ENCODE data around the gene RAP1A.
A peak's percentile ranks its signal among the peaks of the same experiment; 100 is the strongest.

The RAP1A gene

DNA sequence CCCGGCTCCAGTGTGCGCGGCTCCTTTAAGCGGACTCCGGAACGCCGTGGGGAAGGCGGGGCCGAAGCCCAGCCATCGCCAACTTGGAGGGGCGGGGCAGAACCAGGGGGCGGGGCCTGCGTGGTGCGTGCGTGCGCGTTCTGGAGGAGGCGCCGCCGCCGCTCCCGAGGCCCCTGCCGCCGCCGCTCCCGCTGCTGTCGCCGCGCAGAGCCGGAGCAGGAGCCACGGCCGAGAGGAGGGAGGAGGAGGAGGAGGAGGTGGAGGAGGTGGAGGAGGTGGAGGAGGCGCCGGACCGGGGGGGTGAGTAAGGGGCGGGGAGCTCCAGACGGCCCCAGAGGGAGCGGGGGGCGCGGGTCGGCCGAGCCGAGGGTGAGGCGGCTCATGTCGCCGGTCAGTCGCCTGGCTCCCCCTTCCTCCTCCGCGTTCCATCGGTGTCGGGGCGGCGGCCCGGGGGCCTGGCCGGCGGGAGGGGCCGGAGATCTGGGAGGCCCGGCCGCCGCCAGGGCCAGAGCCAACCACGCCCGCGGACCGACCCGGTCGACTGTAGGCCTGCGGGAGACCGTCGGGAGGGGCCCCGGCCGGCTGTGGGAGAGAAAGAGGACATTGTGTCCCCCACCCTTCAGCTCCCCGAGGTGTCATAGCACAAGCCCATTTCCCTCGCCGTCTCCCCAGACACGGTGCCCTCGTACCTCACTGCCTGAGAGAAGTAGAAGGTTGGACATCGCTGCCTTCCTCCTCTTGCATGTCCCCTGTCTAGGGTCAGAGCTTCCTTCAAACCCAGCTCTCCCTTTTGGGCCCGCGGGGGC, at the start of gene RAP1A:
RAP1A (plus strand) TSS at position 155 of the 806 bp plus-strand sequence. CDS start 71,572 bp downstream, outside the sequence.
- peaks cover 4% of the 10 kb centered on the region for H3K36me3 Mint-ChIP-seq (ENCODE audit: low read depth)
- H3K4me3 Mint-ChIP-seq: peak within 1 kb of the TSS; percentile 83 to 93 (median 93)
- no peaks in the 10 kb centered on the region for H3K27me3 Mint-ChIP-seq (ENCODE audit: low read depth)
- H3K4me1 Mint-ChIP-seq: peaks cover 32% of the 10 kb centered on the region
- peak within 1 kb of the TSS; percentile 82 to 93 (median 90) for H3K27ac Mint-ChIP-seq
- TF ChIP-seq, protein P1, sequence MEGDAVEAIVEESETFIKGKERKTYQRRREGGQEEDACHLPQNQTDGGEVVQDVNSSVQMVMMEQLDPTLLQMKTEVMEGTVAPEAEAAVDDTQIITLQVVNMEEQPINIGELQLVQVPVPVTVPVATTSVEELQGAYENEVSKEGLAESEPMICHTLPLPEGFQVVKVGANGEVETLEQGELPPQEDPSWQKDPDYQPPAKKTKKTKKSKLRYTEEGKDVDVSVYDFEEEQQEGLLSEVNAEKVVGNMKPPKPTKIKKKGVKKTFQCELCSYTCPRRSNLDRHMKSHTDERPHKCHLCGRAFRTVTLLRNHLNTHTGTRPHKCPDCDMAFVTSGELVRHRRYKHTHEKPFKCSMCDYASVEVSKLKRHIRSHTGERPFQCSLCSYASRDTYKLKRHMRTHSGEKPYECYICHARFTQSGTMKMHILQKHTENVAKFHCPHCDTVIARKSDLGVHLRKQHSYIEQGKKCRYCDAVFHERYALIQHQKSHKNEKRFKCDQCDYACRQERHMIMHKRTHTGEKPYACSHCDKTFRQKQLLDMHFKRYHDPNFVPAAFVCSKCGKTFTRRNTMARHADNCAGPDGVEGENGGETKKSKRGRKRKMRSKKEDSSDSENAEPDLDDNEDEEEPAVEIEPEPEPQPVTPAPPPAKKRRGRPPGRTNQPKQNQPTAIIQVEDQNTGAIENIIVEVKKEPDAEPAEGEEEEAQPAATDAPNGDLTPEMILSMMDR (IDR thresholded peaks at IDR 0.05; ENCODE audit: unreplicated experiment in 3 of 3): no peak
- H3K9me3 Mint-ChIP-seq: no peaks in the 10 kb centered on the region

DNA sequence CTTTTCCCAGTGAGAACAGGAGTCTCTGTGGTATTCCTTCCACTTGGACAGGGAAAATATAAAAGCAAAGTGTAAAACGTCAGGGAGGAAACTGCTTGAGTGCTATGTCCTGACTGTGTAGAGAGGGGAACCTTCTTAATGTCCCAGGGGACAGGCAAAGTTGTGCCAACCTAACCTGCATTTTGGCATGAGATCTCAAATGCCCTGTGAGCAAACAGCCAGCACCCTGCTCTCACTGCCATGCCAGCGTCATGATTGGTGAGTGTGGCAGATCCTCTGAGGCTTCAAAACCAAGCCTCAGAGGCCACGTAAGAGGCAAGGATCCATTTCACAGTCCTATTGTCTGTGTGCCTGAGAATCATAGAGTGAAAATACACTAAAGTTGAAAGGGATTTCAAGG, 49.7 kb upstream of the RAP1A start:
- no peaks in the 10 kb centered on the region for H3K36me3 Mint-ChIP-seq (ENCODE audit: low read depth)
- TF ChIP-seq, protein P1 (IDR thresholded peaks at IDR 0.05; ENCODE audit: unreplicated experiment in 3 of 3): no peak
- peaks cover 21% of the 10 kb centered on the region for H3K4me1 Mint-ChIP-seq
- H3K4me3 Mint-ChIP-seq: no peak overlapping the region
- no peak overlapping the region for H3K27ac Mint-ChIP-seq
- H3K27me3 Mint-ChIP-seq (ENCODE audit: low read depth): no peaks in the 10 kb centered on the region
- H3K9me3 Mint-ChIP-seq: no peaks in the 10 kb centered on the region

DNA sequence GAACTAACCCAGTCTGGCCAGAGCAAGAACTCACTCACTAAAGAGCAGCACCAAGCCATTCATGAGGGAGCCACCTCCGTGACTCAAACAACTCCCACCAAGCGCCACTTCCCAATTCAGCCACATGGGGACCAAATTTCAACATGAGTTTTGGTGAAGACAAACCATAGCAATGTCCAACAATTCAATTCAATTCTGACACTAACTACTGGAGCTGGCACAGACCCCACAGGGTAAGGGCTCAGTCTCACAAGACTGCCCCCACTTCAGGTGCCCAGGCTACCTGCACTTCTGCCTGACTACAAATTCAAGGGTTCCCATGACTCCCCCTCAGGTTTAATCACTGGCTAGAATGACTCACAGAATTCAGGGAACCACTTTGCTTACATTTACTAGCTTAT, 48.8 kb upstream of the RAP1A start:
- peak overlapping the region in 1 of 3 experiments; percentile 57 for H3K27ac Mint-ChIP-seq
- TF ChIP-seq, protein P1 (IDR thresholded peaks at IDR 0.05; ENCODE audit: unreplicated experiment in 3 of 3): peak in 1 of 3 experiments; percentile 11
- no peak overlapping the region for H3K4me3 Mint-ChIP-seq
- no peaks in the 10 kb centered on the region for H3K36me3 Mint-ChIP-seq (ENCODE audit: low read depth)
- no peaks in the 10 kb centered on the region for H3K9me3 Mint-ChIP-seq
- peaks cover 21% of the 10 kb centered on the region for H3K4me1 Mint-ChIP-seq
- no peaks in the 10 kb centered on the region for H3K27me3 Mint-ChIP-seq (ENCODE audit: low read depth)

DNA sequence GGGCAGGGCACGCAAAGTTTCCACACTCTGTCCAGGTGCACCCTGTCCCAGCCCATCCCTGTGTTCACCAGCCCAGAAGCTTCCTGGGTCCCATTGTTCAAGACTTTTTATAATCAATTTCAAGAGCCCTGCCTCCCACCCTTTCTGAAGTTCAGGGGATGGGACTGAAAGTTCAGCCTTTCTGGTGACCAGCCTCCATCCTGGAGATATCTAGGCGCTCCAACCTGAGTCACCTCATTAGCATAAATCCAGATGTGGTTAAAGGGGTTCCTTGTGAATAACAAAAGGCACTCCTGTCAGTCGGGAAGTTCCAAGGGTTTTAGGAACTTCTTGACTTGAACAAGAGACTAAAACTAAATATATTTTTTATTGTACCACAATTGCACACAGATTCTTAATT, 48.4 kb upstream of the RAP1A start:
- no peaks in the 10 kb centered on the region for H3K27me3 Mint-ChIP-seq (ENCODE audit: low read depth)
- no peaks in the 10 kb centered on the region for H3K36me3 Mint-ChIP-seq (ENCODE audit: low read depth)
- peak overlapping the region in 1 of 3 experiments; percentile 75 for H3K27ac Mint-ChIP-seq
- H3K4me1 Mint-ChIP-seq: peaks cover 21% of the 10 kb centered on the region
- H3K9me3 Mint-ChIP-seq: no peaks in the 10 kb centered on the region
- TF ChIP-seq, protein P1 (IDR thresholded peaks at IDR 0.05; ENCODE audit: unreplicated experiment in 3 of 3): no peak
- no peak overlapping the region for H3K4me3 Mint-ChIP-seq

DNA sequence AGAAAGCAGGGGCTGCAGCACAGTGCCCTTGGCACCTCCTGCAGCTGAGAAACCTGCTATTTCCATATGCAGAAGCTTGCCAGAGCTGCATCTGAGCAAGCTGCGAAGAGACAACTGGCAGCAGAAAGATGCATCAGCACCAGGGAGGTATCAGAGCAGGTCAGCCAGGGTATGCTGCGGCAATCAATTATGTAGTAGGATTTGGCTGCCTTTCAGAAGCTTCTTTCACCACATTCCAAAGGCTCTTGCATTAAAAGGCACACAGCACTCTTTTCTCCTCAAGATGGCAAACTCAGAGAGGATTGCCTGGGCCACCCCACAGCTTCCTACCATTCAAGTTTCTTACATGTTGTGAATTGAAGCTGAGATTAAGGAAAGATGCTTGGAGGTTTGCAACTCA, 47.6 kb upstream of the RAP1A start:
- TF ChIP-seq, protein P1 (IDR thresholded peaks at IDR 0.05; ENCODE audit: unreplicated experiment in 3 of 3): no peak
- H3K4me3 Mint-ChIP-seq: no peak overlapping the region
- peak overlapping the region in 2 of 3 experiments; percentile 75 to 85 for H3K27ac Mint-ChIP-seq
- H3K36me3 Mint-ChIP-seq (ENCODE audit: low read depth): no peaks in the 10 kb centered on the region
- H3K27me3 Mint-ChIP-seq (ENCODE audit: low read depth): no peaks in the 10 kb centered on the region
- H3K4me1 Mint-ChIP-seq: peaks cover 21% of the 10 kb centered on the region
- H3K9me3 Mint-ChIP-seq: no peaks in the 10 kb centered on the region

DNA sequence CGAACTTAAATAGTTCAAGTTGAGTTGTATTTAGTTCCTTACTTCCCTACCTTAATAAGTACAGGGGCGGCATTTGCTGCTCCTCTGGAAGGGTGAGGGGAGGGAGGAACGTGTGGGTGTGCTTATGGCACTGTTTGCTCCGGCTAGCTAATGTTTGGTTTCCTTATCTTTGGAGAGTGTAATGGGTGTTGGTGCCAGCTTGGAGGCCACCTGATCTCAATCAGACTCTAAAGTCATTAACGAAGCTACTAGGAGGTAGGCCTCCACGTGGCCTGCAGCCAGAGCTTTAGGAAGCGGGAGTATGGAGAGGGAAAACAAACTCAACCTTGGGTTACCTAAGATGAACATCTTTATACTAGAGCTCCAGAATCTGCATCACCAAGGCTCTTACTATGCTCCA, 43.0 kb upstream of the RAP1A start:
- Mint-ChIP-seq H3K4me3 (no peak overlapping the region), H3K27me3 (ENCODE audit: low read depth) (no peaks in the 10 kb centered on the region), H3K36me3 (ENCODE audit: low read depth) (no peaks in the 10 kb centered on the region), H3K9me3 (no peaks in the 10 kb centered on the region), H3K27ac (no peak overlapping the region), H3K4me1 (peaks cover 11% of the 10 kb centered on the region)
- TF ChIP-seq, protein P1 (IDR thresholded peaks at IDR 0.05; ENCODE audit: unreplicated experiment in 3 of 3): no peak
